HG03457 (cell line): Measurements from ENCODE around the gene EEFSEC.

Source experiments
- ATAC-seq: cut with Tn5 transposase; IDR thresholded peaks from one replicate; pipeline ENCODE4 v1.9.1; 2021; ENCODE audit warnings: moderate number of reproducible peaks; ENCODE audit not compliant: unreplicated experiment

The EEFSEC gene

DNA sequence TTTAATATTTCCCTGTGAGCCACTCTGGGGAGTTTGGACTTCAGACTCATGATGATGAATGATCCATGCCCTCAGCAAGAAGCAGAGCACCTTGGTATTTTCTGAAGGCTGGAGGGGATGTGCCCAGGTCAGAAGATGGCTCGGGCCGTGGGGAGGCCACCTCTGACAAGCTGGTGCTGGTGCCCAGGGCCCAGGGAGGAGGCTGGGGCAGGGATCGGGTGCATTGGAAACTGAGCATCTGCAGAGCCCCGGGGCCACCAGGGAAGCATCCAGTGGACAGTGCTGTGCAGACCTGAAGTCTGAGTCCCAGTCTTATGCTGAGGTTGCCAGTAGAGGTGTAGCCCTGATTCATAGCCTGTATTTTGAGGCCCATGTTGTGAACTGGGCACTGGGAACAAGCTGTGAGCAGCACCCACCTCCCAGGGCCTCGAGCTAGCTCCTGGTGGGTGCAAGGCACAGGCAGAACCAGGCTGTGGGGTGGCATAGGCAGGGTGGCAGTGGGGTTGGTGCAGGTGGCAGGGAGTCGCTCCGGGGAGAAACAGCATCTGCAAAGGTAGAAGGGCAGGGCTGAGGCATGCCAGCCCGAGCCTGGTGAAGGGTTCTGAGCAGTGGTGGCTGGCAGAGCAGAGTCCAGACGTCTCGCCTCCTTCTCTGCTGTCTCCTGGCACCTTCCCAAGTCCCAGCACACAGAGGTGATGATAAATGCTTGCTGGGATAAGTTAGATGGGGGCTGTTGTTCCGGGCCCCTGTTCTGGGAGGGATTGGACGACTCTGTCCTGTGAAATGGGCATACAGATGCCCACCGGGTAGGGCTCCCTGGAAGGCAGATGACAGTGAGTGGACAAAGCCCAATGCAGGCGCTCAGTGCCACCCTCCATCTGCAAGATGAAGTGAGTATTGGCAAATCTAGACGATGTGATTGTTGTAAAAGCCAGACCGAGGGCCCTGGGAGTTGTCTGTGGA is 302.8 kb downstream of the EEFSEC start:
- no peak for ATAC-seq

DNA sequence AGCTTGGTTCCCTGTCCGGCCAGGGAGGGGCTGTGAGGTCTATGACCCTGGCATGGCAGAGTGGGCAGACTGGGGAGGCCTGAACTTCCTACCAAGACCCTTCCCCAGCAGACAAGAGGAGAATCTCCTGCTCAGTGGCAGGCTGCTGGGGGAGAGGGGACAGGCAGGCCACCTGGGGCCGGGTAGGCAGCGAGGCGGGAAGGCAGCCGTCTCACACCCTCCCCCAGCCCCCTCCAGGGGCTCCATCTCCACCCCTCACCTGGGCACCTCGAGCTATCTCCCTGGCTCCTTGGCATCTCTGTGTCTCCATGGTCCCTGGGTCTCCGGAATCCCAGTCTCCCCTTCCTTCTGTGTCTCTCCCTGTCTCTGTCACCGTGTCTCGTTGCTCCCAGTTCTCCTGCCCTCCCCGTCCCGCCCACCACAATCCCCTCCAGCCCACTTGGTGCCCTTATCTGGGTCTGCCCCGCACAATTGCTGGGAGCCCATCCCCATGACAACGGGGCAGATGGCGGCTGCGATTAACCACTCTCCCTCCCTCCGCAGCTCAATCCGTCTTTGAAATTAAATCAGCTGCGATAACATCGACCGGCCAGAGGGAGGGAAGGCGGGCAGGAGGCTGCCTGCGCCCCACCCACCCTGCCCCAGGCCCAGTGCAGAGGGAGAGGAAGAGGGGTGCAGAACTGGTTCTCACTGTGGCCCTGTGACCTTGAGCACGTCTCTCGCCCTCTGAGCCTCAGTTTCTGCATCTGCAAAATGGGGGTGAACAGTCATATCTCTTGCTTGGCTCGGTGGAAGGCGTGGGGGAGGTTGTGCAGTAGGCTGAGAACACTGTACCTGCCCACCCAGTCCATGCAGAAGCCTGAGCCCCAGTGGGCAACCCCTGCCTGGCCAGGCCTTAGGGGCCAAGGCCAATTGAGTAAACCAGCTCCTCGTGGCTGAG is 303.8 kb downstream of the EEFSEC start:
- no peak for ATAC-seq

DNA sequence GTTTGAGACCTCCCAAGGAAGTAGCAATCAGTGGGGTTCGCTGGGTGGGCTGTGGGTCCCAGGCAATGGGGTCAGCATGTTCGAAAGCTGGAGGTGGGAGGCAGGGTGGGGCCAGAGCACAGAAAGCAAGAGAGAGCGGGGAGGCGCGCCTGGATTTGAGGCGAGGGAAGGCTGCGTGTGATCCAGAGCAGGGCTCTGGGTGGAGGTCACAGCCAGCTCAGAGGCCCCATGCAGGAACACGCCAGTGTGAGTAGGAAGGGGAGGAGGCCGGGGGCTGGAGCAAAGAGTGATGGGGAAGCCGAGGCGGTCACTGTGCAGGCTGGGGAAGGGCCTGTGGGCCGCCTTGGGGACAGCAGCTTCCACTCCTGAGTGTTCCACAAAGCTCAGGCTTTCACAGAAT is 304.7 kb downstream of the EEFSEC start:
- ATAC-seq: no peak
